HepG2 (cell line): ENCODE results near the gene CDX1. TPM values are rescaled to one million over a fixed set of nuclear protein-coding genes. Genes with fewer than 3 reads are reported as not detected.

Experiments
- ATAC-seq: fragments of 200-7000 bp; cut with Tn5 transposase; 3 replicates; pipeline ENCODE4 v1.9.1; 2020; ENCODE audit warnings: mild to moderate bottlenecking, moderate library complexity
- BruUV-seq: library from RNA; stranded (reverse); fragments of 400-500 nt; replicated peaks from 2 replicates; lab custom pipeline; 2021; lab: Mats Ljungman, UMichigan
- CTCF ChIA-PET: fragments of 300-600 bp; formaldehyde crosslinking; extraction: SDS; loops from one replicate; lab custom pipeline; 2021; ENCODE audit warnings: low total read pairs, inconsistent platforms, low intra/inter-chr PET ratio; lab: Yijun Ruan, JAX
- POLR2A ChIA-PET: fragments of 350-600 bp; sonication (Branson Sonifier 250); formaldehyde crosslinking; loops from one replicate; lab custom pipeline; 2020; ENCODE audit warnings: antibody characterized with exemption, inconsistent platforms; lab: Yijun Ruan, JAX
- DNase-seq: peaks from one replicate; pipeline ENCODE4 v3.0.0-alpha.2; 2015; ENCODE audit warnings: low spot score
- FAIRE-seq: peaks from 3 replicates; lab custom pipeline; 2011; peaks lifted over from hg19 to GRCh38; lab: Jason Lieb, UNC
- H2AFZ ChIP-seq: one replicate; pipeline ENCODE4 v1.6.1; 2011; ENCODE audit warnings: low read length, inconsistent platforms
- H3K27ac ChIP-seq: fragments of 300-600 bp; 3 replicates; pipeline ENCODE4 v1.8.0; 2011; ENCODE audit warnings: mixed run types, mild to moderate bottlenecking, mixed read lengths, low read length, inconsistent platforms; ENCODE audit not compliant: insufficient read depth; ENCODE audit errors: extremely low read length
- H3K27me3 ChIP-seq, 2 experiments: fragments of 200-600 bp in 1 of 2; 2 replicates in 1 of 2; 3 replicates in 1 of 2; pipeline versions ENCODE4 v1.6.0 to v1.8.0; 2011; ENCODE audit warnings: low read length in 2 of 2, mild to moderate bottlenecking in 2 of 2, moderate library complexity in 2 of 2, inconsistent platforms in 1 of 2; ENCODE audit not compliant: insufficient read depth in 2 of 2, control insufficient read depth in 1 of 2
- H3K36me3 ChIP-seq, 2 experiments: fragments of 200-600 bp in 1 of 2; replicated peaks in 1 of 2; 2 replicates in 1 of 2; 3 replicates in 1 of 2; pipeline versions ENCODE4 v1.5.1 to v1.8.0; 2011; ENCODE audit warnings: low read length in 2 of 2, inconsistent platforms in 1 of 2; ENCODE audit not compliant: insufficient read depth in 2 of 2, control insufficient read depth in 1 of 2
- H3K4me1 ChIP-seq: 2 replicates; pipeline ENCODE4 v1.5.1; 2012; ENCODE audit warnings: low read length, inconsistent platforms; ENCODE audit not compliant: insufficient read depth
- H3K4me2 ChIP-seq: 2 replicates; pipeline ENCODE4 v1.6.0; 2011; ENCODE audit warnings: low read depth, low read length, inconsistent platforms
- H3K4me3 ChIP-seq, 3 experiments: fragments of 200-600 bp in 1 of 3; sonication (generic), shearing (Covaris generic) in 1 of 3; replicated peaks in 1 of 3; 2 replicates each; pipeline ENCODE4 v1.5.1; 2011 to 2016; ENCODE audit warnings: low read length in 3 of 3, inconsistent platforms in 2 of 3, low read depth in 2 of 3, mild to moderate bottlenecking in 2 of 3, control low read depth in 1 of 3, mixed read lengths in 1 of 3; ENCODE audit not compliant: insufficient read depth in 1 of 3
- H3K79me2 ChIP-seq: one replicate; pipeline ENCODE4 v1.6.1; 2011; ENCODE audit warnings: low read length, inconsistent platforms; ENCODE audit not compliant: insufficient read depth
- H3K9ac ChIP-seq: 2 replicates; pipeline ENCODE4 v1.6.0; 2011; ENCODE audit warnings: mild to moderate bottlenecking, low read depth, low read length, inconsistent platforms; ENCODE audit not compliant: insufficient read depth
- H3K9me3 ChIP-seq: 2 replicates; pipeline ENCODE4 v1.5.1; 2012; ENCODE audit warnings: mild to moderate bottlenecking, low read length
- H4K20me1 ChIP-seq: 2 replicates; pipeline ENCODE4 v1.6.0; 2011; ENCODE audit warnings: inconsistent platforms, mild to moderate bottlenecking, low read length, moderate library complexity; ENCODE audit not compliant: insufficient read depth
- MXI1 ChIP-seq: IDR thresholded peaks from 3 replicates; pipeline ENCODE4 v1.6.1; 2012; ENCODE audit warnings: low read depth, low read length, inconsistent platforms, borderline replicate concordance
- NCOR1 ChIP-seq: fragments of 200-600 bp; sonication (generic); IDR thresholded peaks from 2 replicates; pipeline ENCODE4 v1.7.0; 2017; ENCODE audit warnings: antibody characterized with exemption, low read length, borderline replicate concordance
- ZBTB10 ChIP-seq: sonication (generic); formaldehyde crosslinking; IDR thresholded peaks from 2 replicates; pipeline ENCODE4 v1.4.0; 2020; ENCODE audit warnings: missing genetic modification reagents, borderline replicate concordance
- ZHX2 ChIP-seq, 2 experiments: sonication (generic) in 1 of 2; formaldehyde crosslinking in 1 of 2; IDR thresholded peaks; 2 replicates each; pipeline versions ENCODE4 v1.6.1 to v1.9.0; 2014 to 2022; ENCODE audit warnings: antibody characterized with exemption in 1 of 2, borderline replicate concordance in 1 of 2, inconsistent platforms in 1 of 2, low read depth in 1 of 2, missing genetic modification reagents in 1 of 2
- ZNF275 ChIP-seq: sonication (generic); formaldehyde crosslinking; IDR thresholded peaks from 2 replicates; pipeline ENCODE4 v1.8.0; 2022; ENCODE audit warnings: missing genetic modification reagents, mild to moderate bottlenecking, inconsistent platforms, borderline replicate concordance
- ZNF577 ChIP-seq: sonication (generic); formaldehyde crosslinking; IDR thresholded peaks from 2 replicates; pipeline ENCODE4 v1.4.0; 2020; ENCODE audit warnings: mild to moderate bottlenecking, low read depth, missing genetic modification reagents, borderline replicate concordance
- ZNF629 ChIP-seq: sonication (generic); formaldehyde crosslinking; conservative IDR thresholded peaks from 2 replicates; pipeline ENCODE4 v1.5.0; 2020; ENCODE audit warnings: missing genetic modification reagents
- WGBS: methylation state at CpG from one replicate; pipeline ENCODE4 v1.1.6; 2017; ENCODE audit warnings: low lambda C conversion rate; 5-methylcytosine and 5-hydroxymethylcytosine counted together
- in situ Hi-C: cut with HindIII; loops from 2 replicates; pipeline ENCODE4 v1.10.0; 2017; ENCODE audit warnings: low pct_unique_long_range_greater_than_20kb; ENCODE audit not compliant: extremely low pct_ligation_motif_present
- intact Hi-C: fragments of 100-400 bp; cut with micrococcal nuclease; formaldehyde crosslinking; loops from one replicate; pipeline ENCODE4 v1.10.0; 2022; ENCODE audit not compliant: unreplicated experiment
- polyA plus RNA-seq, 8 experiments: library from polyadenylated mRNA; depleted of rRNA in 3 of 8; stranded (reverse) in 7 of 8; unstranded in 1 of 8; fragments of >200 nt; fragmentation: Illumina TruSeq in 4 of 8; extraction: Trizol in 4 of 8; gene quantifications; 2 replicates each; pipeline versions ENCODE4 v1.2.1 to v1.2.3, GENCODE V29; 2011 to 2016; ENCODE audit warnings: low read depth in 4 of 8, missing spikeins in 1 of 8, mixed read lengths in 1 of 8; ENCODE audit not compliant: insufficient read depth in 1 of 8
- total RNA-seq, 5 experiments: library from RNA; depleted of rRNA; stranded (reverse); fragments of >200 nt; fragmentation: Illumina TruSeq; extraction: Trizol; gene quantifications; 2 replicates each; pipeline ENCODE4 v1.2.3, GENCODE V29; 2016; ENCODE audit warnings: low read depth in 1 of 5

CDX1 gene
- total and polyA plus RNA-seq, 2 of the 13 experiments (the other 11 are each of a cell fraction or from before 2014, with no cell fraction given): not detected

GRCh38 chr5:150156540-150156939, 10.0 kb upstream of the CDX1 start:
- H3K4me3 ChIP-seq: no peak overlapping the region
- CTCF ChIA-PET: no interaction called here
- H3K4me2 ChIP-seq: no peak overlapping the region
- no peak for FAIRE-seq
- H3K9me3 ChIP-seq: no peaks in the 10 kb centered on the region
- ATAC-seq: no peak
- H3K79me2 ChIP-seq: no peaks in the 10 kb centered on the region
- H3K4me1 ChIP-seq: peaks cover 81% of the 10 kb centered on the region
- intact Hi-C loops (no loop called here), in situ Hi-C loops (no loop called here)
- H2AFZ ChIP-seq: no peak overlapping the region
- POLR2A ChIA-PET: no interaction called here
- no peaks in the 10 kb centered on the region for H3K36me3 ChIP-seq
- no peak overlapping the region for H3K27ac ChIP-seq
- TF ChIP-seq ZBTB10 (CRISPR knock-in tag): no peak
- TF ChIP-seq ZNF629 (CRISPR knock-in tag): peak; percentile 85
- BruUV-seq: no TSS peak
- H4K20me1 ChIP-seq: no peaks in the 10 kb centered on the region
- no peak for DNase-seq
- 5% methylated on average over 3 of the region's 4 CpGs for WGBS
- no peak overlapping the region for H3K9ac ChIP-seq
- H3K27me3 ChIP-seq: peaks cover 2 to 31% of the 10 kb centered on the region in 2 experiments; a peak in 3 of 5 replicates

- 57% methylated on average over 3 of the region's 3 CpGs for WGBS
- Histone ChIP-seq H3K79me2 (no peaks in the 10 kb centered on the region), H3K27me3 (peaks cover 2 to 30% of the 10 kb centered on the region in 2 experiments; a peak in 3 of 5 replicates), H4K20me1 (no peaks in the 10 kb centered on the region), H3K9me3 (no peaks in the 10 kb centered on the region), H3K4me2 (no peak overlapping the region), H3K9ac (no peak overlapping the region), H3K4me1 (peaks cover 86% of the 10 kb centered on the region), H3K27ac (no peak overlapping the region), H3K36me3 (no peaks in the 10 kb centered on the region), H2AFZ (no peak overlapping the region), H3K4me3 (no peak overlapping the region)
- DNase-seq: no peak
- intact Hi-C loops (no loop called here), in situ Hi-C loops (no loop called here)
- ATAC-seq: no peak
- no peak for FAIRE-seq
- no TSS peak for BruUV-seq
- ChIA-PET CTCF (no interaction called here), POLR2A (interaction anchor here (2.0 to 2.7 kb wide), 2 partner anchors 14 to 19 kb away, joined by 7 to 12 read pairs; no protein-coding TSS in a partner anchor)
- TF ChIP-seq ZHX2 (IDR thresholded peaks at IDR 0.05; ENCODE audit: low read depth): no peak
- TF ChIP-seq ZHX2 (CRISPR knock-in tag; IDR thresholded peaks at IDR 0.05; ENCODE audit: borderline replicate concordance): no peak
- no peak for TF ChIP-seq NCOR1
- no peak for TF ChIP-seq MXI1
- no peak for TF ChIP-seq ZNF275 (CRISPR knock-in tag)
- no peak for TF ChIP-seq ZNF577
Observed at GRCh38 chr5:150157168-150157567, 9.4 kb upstream of the CDX1 start.
